T-helper 2 cell treated with Interferon-gamma antibody and Interleukin-4, amounts not matched to agents 5 μg/mL and 100 μg/mL, for 36 hours (primary cell): ENCODE data around the gene GSTA1.
"Not testable (repeated sequence)": the region's sequence is repeated elsewhere in the genome, so short reads cannot be mapped to it uniquely, and the experiment has no call there.

ENCODE experiments used
- DNase-seq: peaks from one replicate; pipeline ENCODE4 v3.0.0; 2021; ENCODE audit warnings: low spot score
- H3K27ac Mint-ChIP-seq: one replicate; pipeline ENCODE4 v1.8.0; 2021; ENCODE audit warnings: mild to moderate bottlenecking, mixed read lengths
- H3K27me3 Mint-ChIP-seq: one replicate; pipeline ENCODE4 v1.8.0; 2021; ENCODE audit warnings: low read depth, mixed read lengths
- H3K36me3 Mint-ChIP-seq: one replicate; pipeline ENCODE4 v1.8.0; 2021; ENCODE audit warnings: low read depth, mixed read lengths
- H3K4me1 Mint-ChIP-seq: one replicate; pipeline ENCODE4 v1.8.0; 2021; ENCODE audit warnings: low read depth, mixed read lengths
- H3K4me3 Mint-ChIP-seq: one replicate; pipeline ENCODE4 v1.8.0; 2022; ENCODE audit warnings: mild to moderate bottlenecking, moderate library complexity, mixed read lengths
- H3K9me3 Mint-ChIP-seq: one replicate; pipeline ENCODE4 v1.8.0; 2021; ENCODE audit warnings: mixed read lengths

The GSTA1 gene

GRCh38 chr6:52825270-52825793 lies 21.7 kb upstream of the GSTA1 start:
- H3K36me3 Mint-ChIP-seq, H3K9me3 Mint-ChIP-seq, H3K27ac Mint-ChIP-seq, DNase-seq, H3K4me3 Mint-ChIP-seq, H3K4me1 Mint-ChIP-seq, H3K27me3 Mint-ChIP-seq: not testable (repeated sequence)

DNA sequence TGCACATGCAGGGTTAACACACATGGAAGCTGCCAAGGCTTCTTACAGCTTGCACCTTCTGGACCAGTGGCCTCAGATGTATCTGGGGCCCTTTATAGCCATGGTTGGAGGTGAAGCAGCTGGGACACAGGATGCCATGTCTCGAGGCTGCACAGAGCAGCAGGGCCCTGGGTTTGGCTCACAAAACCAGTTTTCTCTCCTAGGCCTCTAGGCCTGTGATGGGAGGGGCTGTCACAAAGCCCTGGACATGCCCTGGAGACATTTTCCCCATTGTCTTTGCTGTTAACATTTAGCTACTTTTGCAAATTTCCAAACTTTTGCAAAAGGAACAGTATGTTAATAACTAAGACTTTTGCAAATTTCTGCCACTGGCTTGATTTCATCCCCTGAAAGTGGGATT lies 18.2 kb upstream of the GSTA1 start:
- no peaks in the 10 kb centered on the region for H3K36me3 Mint-ChIP-seq
- DNase-seq, result no peak
- H3K4me1 Mint-ChIP-seq, result no peaks in the 10 kb centered on the region
- H3K27me3 Mint-ChIP-seq, result no peaks in the 10 kb centered on the region
- H3K4me3 Mint-ChIP-seq, result no peak overlapping the region
- H3K27ac Mint-ChIP-seq, result no peak overlapping the region
- H3K9me3 Mint-ChIP-seq, result peaks cover 5% of the 10 kb centered on the region

DNA sequence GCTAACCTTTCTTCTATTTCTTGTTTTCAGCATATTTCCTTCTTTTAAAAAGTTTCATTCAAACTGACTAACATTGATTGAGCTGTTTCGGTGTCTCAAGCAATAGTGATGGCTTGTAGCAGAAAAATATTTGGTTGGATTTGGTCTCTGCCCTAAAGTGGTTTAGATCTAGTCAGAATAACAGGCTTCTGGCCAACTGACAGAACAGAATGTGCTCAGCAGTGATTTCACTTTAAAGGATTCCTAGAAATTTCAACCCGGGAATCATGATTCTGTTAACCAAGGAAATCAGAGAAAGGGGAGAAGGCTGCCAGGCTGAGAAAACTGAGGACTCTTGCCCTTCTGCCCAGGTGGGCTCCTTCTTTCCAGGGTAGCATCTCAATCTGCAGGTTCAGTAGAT lies 16.6 kb upstream of the GSTA1 start:
- Mint-ChIP-seq H3K27me3 (no peaks in the 10 kb centered on the region), H3K36me3 (no peaks in the 10 kb centered on the region), H3K27ac (no peak overlapping the region), H3K4me1 (no peaks in the 10 kb centered on the region), H3K9me3 (peaks cover 5% of the 10 kb centered on the region), H3K4me3 (no peak overlapping the region)
- no peak for DNase-seq

DNA sequence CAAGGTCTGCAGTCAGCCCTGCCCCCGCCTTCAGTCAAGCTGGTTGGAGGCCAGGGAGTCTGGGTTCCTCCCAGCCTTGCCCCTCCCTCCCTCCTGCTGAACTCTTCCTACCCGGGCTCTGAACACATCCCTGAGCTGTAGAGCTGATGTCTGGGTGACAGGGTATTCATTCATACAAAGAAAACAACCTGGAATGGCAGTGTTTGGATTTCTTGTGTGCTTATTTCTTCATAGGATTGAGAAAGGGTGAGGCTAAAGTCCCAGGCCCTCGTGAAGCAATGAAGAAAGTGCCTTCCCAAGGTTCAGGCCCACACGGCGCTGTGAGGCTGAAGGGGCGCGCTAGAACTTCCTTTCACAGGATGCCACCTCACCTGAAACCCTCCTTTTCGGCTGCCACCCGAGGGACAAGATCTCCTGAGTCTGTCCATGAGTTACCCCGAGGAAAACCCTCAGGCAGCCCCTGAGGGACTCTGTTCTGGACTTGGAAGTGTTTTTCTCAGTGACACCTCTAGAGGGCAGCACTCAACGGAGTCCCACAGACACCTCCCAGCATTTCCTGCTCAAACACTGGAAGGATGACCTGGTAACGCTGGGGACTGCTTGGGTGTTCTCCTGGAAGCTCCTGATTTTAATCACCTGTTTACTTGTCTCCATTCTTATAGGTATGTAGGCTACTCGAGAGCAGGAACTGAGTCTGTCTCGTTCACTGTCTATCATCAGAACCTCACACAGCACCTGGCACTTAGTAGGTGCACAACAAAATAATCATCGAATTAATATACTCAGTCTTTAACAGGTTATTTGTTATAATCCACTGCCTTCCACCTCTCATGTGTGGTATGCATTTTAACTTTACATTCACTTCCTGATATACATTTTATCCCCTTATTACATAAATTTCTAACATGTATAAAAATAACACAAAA lies 11.8 kb upstream of the GSTA1 start:
- Mint-ChIP-seq H3K4me3 (no peak overlapping the region), H3K36me3 (no peaks in the 10 kb centered on the region), H3K27ac (no peak overlapping the region), H3K27me3 (peaks cover 16% of the 10 kb centered on the region), H3K9me3 (no peaks in the 10 kb centered on the region), H3K4me1 (no peaks in the 10 kb centered on the region)
- peak; percentile 26 for DNase-seq

DNA sequence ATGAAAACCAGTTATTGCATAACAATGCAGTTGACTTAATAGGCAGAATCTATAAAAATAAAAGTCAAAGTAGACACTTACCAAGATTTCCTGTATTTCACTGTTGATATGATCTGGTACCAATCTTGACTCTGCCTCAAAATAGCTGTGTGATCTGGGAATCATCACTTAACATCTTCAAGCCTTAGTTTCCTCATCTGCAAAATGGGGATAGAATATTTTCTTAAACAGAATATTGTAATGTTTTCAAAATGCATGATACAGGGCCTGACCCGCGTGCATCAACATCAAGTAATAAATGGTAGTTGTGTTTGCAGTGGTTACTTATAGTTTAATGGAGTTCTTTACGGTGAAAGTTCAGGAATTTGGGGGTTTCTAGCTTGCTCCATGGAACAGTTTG lies 10.9 kb upstream of the GSTA1 start:
- H3K4me1 Mint-ChIP-seq, H3K4me3 Mint-ChIP-seq, H3K27ac Mint-ChIP-seq, H3K9me3 Mint-ChIP-seq, DNase-seq, H3K36me3 Mint-ChIP-seq: not testable (repeated sequence)
- peaks cover 16% of the 10 kb centered on the region for H3K27me3 Mint-ChIP-seq

DNA sequence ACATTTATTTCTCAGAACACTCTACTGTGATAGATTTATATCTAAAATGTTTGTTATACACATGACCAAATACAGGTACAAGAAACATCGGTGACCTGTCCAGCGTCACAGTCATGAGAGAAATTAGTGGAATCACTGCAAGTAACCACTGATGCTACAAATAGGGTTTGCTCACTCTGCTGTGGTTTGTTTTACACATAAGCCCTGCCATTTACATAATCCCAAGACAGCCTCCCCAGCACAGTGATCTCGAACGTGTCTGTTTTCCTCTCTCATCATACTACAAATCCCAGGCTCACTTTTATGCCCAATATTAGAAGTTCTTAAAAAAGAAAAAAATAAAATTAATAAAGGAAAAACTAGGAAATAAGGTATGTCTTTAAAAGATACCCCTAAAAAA lies 6.2 kb upstream of the GSTA1 start:
- not testable (repeated sequence) for H3K4me3 Mint-ChIP-seq, DNase-seq, H3K4me1 Mint-ChIP-seq, H3K9me3 Mint-ChIP-seq, H3K36me3 Mint-ChIP-seq, H3K27ac Mint-ChIP-seq
- H3K27me3 Mint-ChIP-seq, result peaks cover 19% of the 10 kb centered on the region

GRCh38 chr6:52808660-52809059 lies 5.0 kb upstream of the GSTA1 start:
- DNase-seq, result no peak
- Mint-ChIP-seq H3K9me3 (no peaks in the 10 kb centered on the region), H3K36me3 (no peaks in the 10 kb centered on the region), H3K27ac (no peak overlapping the region), H3K4me3 (no peak overlapping the region), H3K4me1 (no peaks in the 10 kb centered on the region), H3K27me3 (peaks cover 20% of the 10 kb centered on the region)

DNA sequence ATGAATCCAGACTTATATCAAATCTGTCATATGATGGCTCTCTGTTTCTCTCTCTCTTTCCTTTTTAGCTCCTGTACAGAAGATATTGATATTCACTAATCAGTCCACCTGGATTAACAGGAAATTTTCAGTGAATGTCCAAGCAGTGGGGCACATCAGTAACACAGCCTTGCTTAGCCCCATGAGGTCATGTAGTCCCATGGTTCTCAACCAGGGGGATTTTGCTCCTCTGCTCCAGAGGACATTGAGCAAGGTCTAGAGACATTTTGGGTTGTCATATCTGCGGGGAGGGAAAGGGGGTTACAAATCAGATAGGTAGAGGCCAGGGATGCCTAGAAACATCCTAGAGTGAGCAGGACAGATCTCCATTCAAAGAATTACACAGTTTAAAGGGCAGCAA lies 810 bp downstream of the GSTA1 start:
- no peaks in the 10 kb centered on the region for H3K4me1 Mint-ChIP-seq
- H3K36me3 Mint-ChIP-seq, result no peaks in the 10 kb centered on the region
- H3K27ac Mint-ChIP-seq, result no peak overlapping the region
- H3K9me3 Mint-ChIP-seq, result no peaks in the 10 kb centered on the region
- H3K27me3 Mint-ChIP-seq, result peaks cover 12% of the 10 kb centered on the region
- H3K4me3 Mint-ChIP-seq, result no peak overlapping the region
- no peak for DNase-seq

DNA sequence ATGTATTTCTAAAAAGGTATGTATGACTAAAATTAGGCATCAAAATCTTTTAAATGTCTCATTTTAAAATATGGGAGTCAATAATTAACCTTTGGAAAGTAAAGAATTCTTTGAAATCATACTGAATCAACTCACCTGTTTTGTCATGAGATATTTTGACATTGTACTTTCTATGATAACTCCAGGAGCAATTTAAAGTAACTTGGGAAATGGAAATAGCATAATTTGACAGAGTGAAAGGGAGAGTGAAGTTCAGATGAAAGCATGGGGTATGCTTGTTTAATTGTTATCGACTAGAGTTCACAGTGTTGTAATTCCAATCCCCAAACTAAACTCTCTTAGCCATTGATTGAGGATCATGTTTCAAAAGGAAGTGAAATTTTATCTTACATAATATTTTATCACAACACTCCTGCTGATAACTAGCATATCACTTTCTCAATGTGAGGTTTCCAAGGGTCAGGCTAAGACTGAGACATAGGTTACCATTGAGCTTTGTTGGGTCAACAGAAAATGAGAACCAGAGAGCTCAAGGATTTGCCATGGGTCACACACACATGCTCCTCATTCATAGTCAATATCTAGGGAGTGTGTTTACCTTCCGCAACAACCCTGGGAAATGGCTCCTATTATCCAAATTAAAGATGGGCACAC lies 2.3 kb downstream of the GSTA1 start:
- H3K36me3 Mint-ChIP-seq, result no peaks in the 10 kb centered on the region
- no peak overlapping the region for H3K4me3 Mint-ChIP-seq
- no peaks in the 10 kb centered on the region for H3K4me1 Mint-ChIP-seq
- no peaks in the 10 kb centered on the region for H3K9me3 Mint-ChIP-seq
- peaks cover 15% of the 10 kb centered on the region for H3K27me3 Mint-ChIP-seq
- no peak overlapping the region for H3K27ac Mint-ChIP-seq
- no peak for DNase-seq

- H3K27me3 Mint-ChIP-seq, result peaks cover 12% of the 10 kb centered on the region
- H3K27ac Mint-ChIP-seq, result not testable (repeated sequence)
Measured at GRCh38 chr6:52799272-52799671, 4.3 kb downstream of the GSTA1 start.

GRCh38 chr6:52794366-52794765 lies 9.2 kb downstream of the GSTA1 start:
- H3K9me3 Mint-ChIP-seq, H3K4me3 Mint-ChIP-seq, DNase-seq, H3K27ac Mint-ChIP-seq, H3K4me1 Mint-ChIP-seq, H3K27me3 Mint-ChIP-seq, H3K36me3 Mint-ChIP-seq: not testable (repeated sequence)

More at GRCh38 chr6:52799272-52799671, 4.3 kb downstream of the GSTA1 start:
- DNase-seq, H3K9me3 Mint-ChIP-seq, H3K4me3 Mint-ChIP-seq, H3K36me3 Mint-ChIP-seq, H3K4me1 Mint-ChIP-seq: not testable (repeated sequence)

DNA sequence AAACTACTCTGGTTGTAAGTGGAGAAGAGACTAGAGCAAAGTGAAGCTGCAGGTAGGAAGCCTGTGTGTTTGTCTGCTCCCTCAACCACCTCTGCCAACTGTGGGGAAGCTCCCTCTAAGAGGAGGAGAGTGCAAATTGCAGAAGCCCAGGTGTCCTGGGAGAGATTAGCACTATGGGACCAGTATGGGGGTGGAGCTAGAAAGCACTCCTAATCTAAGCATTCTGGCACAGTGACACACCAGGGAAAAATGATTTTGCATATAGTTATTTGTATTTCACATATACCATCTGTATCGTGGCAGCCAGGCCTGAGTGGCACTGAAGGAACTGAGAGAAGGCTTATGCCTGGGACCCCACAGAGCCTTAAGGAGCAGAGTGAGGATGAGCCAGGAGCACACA lies 12.8 kb downstream of the GSTA1 start:
- Mint-ChIP-seq H3K27ac (no peak overlapping the region), H3K27me3 (no peaks in the 10 kb centered on the region), H3K4me3 (no peak overlapping the region), H3K9me3 (no peaks in the 10 kb centered on the region), H3K4me1 (no peaks in the 10 kb centered on the region), H3K36me3 (no peaks in the 10 kb centered on the region)
- no peak for DNase-seq

GRCh38 chr6:52789658-52790057 lies 14.0 kb downstream of the GSTA1 start:
- DNase-seq, H3K27ac Mint-ChIP-seq, H3K27me3 Mint-ChIP-seq, H3K36me3 Mint-ChIP-seq, H3K4me1 Mint-ChIP-seq, H3K9me3 Mint-ChIP-seq, H3K4me3 Mint-ChIP-seq: not testable (repeated sequence)

GRCh38 chr6:52788478-52788877 lies 15.1 kb downstream of the GSTA1 start:
- no peak for DNase-seq
- H3K4me3 Mint-ChIP-seq, result no peak overlapping the region
- H3K36me3 Mint-ChIP-seq, result no peaks in the 10 kb centered on the region
- no peaks in the 10 kb centered on the region for H3K4me1 Mint-ChIP-seq
- peaks cover 3% of the 10 kb centered on the region for H3K9me3 Mint-ChIP-seq
- H3K27me3 Mint-ChIP-seq, result no peaks in the 10 kb centered on the region
- H3K27ac Mint-ChIP-seq, result no peak overlapping the region
